Nephron (organoid): ENCODE data around the gene CNKSR3.

Experiments
- H3K27ac Mint-ChIP-seq, 3 experiments: 2 replicates each; pipeline ENCODE4 v1.8.0; 2020; ENCODE audit warnings: mixed read lengths in 3 of 3, mild to moderate bottlenecking in 2 of 3, moderate library complexity in 1 of 3
- H3K27me3 Mint-ChIP-seq: 2 replicates; pipeline ENCODE4 v1.8.0; 2021; ENCODE audit warnings: low read depth, mild to moderate bottlenecking, moderate library complexity, mixed read lengths
- H3K36me3 Mint-ChIP-seq: 2 replicates; pipeline ENCODE4 v1.8.0; 2020; ENCODE audit warnings: low read depth, mixed read lengths
- H3K4me1 Mint-ChIP-seq: 2 replicates; pipeline ENCODE4 v1.8.0; 2020; ENCODE audit warnings: mixed read lengths
- H3K4me3 Mint-ChIP-seq, 3 experiments: 2 replicates each; pipeline ENCODE4 v1.8.0; 2020; ENCODE audit warnings: mild to moderate bottlenecking in 3 of 3, mixed read lengths in 3 of 3, moderate library complexity in 2 of 3
- H3K9me3 Mint-ChIP-seq: 2 replicates; pipeline ENCODE4 v1.8.0; 2020; ENCODE audit warnings: mixed read lengths
- TF ChIP-seq, protein P1 (sequence below), 3 experiments: fragments of 200-600 bp; sonication (generic); IDR thresholded peaks; one replicate each; pipeline ENCODE4 v1.5.0; 2021; ENCODE audit warnings: antibody characterized with exemption in 3 of 3; ENCODE audit not compliant: unreplicated experiment in 3 of 3

The CNKSR3 gene

DNA sequence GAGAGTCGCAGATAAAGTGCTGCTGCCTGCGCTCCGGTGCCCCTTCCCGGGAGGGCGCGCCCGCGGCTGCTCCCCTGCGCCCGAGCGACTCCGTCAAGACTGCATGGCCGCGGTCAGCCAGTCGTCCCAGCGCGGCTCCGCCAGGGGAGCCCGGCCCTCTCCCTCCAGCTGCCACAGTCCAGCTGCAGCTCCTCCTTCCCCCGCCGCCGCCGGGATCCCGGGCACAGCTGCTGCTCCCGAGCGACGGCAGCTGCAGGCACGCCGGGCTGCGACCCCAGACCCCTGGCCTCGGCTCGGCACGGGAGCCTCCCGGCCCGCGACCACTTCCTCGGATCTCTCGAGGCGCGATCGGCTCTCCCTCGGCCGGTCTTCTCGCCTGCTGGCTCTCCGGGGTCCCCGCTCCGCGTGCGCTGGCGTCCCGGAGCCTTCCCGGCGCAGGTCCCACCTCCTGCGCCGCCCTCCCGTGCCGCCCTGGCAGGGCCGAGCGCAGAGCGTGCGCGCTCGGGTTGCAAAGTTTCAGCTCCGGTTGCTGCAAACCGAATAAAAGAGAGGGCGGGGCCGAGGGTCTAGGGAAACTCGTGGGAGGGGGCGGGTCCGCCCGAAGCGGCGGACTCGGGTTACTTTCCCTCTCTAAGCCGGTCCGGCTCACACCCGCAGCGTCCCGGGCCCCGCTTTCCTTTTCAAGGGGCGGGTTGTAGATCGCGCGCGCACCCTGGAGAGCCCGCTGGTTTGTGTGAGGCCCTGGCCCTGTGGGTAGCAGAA is at the start of gene CNKSR3:
CNKSR3 (minus strand) TSS at position 542 of the 762 bp plus-strand sequence. CDS start 571 bp downstream, outside the sequence.
- H3K27ac Mint-ChIP-seq = peak within 1 kb of the TSS; percentile 93 to 99 (median 97)
- no peaks in the 10 kb centered on the region for H3K27me3 Mint-ChIP-seq
- no peaks in the 10 kb centered on the region for H3K9me3 Mint-ChIP-seq
- H3K4me3 Mint-ChIP-seq = peak within 1 kb of the TSS; percentile 96 to 98 (median 97)
- TF ChIP-seq, protein P1, sequence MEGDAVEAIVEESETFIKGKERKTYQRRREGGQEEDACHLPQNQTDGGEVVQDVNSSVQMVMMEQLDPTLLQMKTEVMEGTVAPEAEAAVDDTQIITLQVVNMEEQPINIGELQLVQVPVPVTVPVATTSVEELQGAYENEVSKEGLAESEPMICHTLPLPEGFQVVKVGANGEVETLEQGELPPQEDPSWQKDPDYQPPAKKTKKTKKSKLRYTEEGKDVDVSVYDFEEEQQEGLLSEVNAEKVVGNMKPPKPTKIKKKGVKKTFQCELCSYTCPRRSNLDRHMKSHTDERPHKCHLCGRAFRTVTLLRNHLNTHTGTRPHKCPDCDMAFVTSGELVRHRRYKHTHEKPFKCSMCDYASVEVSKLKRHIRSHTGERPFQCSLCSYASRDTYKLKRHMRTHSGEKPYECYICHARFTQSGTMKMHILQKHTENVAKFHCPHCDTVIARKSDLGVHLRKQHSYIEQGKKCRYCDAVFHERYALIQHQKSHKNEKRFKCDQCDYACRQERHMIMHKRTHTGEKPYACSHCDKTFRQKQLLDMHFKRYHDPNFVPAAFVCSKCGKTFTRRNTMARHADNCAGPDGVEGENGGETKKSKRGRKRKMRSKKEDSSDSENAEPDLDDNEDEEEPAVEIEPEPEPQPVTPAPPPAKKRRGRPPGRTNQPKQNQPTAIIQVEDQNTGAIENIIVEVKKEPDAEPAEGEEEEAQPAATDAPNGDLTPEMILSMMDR (IDR thresholded peaks at IDR 0.05; ENCODE audit: unreplicated experiment in 3 of 3) = no peak
- H3K4me1 Mint-ChIP-seq = peaks cover 75% of the 10 kb centered on the region
- H3K36me3 Mint-ChIP-seq = peaks cover 21% of the 10 kb centered on the region

DNA sequence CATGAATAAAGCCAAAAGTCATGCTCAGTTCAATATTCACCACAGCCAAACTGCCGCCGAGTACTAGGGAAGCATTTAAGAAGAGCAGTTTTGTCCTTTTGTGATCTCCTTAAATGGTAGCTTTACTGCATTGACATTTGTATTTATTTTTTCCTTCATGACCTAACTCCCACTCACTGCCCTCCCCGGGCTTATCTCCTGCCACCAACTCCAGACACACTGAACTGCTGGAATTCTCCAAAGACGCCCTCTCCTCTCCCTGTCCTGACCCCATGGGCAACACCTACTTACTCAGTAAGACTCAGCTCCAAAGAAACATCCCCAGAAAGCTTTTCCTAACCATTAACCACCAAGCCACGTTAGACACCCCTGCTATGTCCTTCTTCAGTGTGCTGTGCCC is 48.5 kb upstream of the CNKSR3 start:
- Mint-ChIP-seq H3K9me3 (no peaks in the 10 kb centered on the region), H3K27ac (peak overlapping the region; percentile 51 to 84 (median 55)), H3K4me1 (peaks cover 24% of the 10 kb centered on the region), H3K36me3 (no peaks in the 10 kb centered on the region), H3K4me3 (no peak overlapping the region), H3K27me3 (no peaks in the 10 kb centered on the region)
- TF ChIP-seq, protein P1 (IDR thresholded peaks at IDR 0.05; ENCODE audit: unreplicated experiment in 3 of 3) = no peak

DNA sequence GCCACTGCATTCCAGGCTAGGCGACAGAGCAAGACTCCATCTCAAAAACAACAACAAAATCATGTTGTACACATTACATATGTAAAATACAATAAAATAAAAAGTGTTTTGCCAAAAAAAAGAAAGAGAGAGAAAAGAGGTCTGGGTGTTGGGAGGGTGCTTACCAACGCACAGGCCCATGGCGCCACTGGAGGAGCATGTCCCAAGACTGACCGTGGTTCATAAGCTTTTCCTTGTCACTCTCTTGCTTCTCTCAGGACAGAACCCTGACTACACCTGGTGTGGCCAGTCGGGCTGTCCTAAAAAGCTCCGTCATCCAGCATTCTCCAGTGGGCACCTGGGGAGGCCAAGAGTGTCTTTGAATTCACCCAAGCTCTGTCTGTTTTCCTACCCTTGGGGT is 48.0 kb upstream of the CNKSR3 start:
- TF ChIP-seq, protein P1 (IDR thresholded peaks at IDR 0.05; ENCODE audit: unreplicated experiment in 3 of 3) = no peak
- H3K27me3 Mint-ChIP-seq = no peaks in the 10 kb centered on the region
- no peak overlapping the region for H3K4me3 Mint-ChIP-seq
- H3K27ac Mint-ChIP-seq = peak overlapping the region; percentile 51 to 84 (median 55)
- no peaks in the 10 kb centered on the region for H3K36me3 Mint-ChIP-seq
- H3K9me3 Mint-ChIP-seq = no peaks in the 10 kb centered on the region
- peaks cover 24% of the 10 kb centered on the region for H3K4me1 Mint-ChIP-seq

DNA sequence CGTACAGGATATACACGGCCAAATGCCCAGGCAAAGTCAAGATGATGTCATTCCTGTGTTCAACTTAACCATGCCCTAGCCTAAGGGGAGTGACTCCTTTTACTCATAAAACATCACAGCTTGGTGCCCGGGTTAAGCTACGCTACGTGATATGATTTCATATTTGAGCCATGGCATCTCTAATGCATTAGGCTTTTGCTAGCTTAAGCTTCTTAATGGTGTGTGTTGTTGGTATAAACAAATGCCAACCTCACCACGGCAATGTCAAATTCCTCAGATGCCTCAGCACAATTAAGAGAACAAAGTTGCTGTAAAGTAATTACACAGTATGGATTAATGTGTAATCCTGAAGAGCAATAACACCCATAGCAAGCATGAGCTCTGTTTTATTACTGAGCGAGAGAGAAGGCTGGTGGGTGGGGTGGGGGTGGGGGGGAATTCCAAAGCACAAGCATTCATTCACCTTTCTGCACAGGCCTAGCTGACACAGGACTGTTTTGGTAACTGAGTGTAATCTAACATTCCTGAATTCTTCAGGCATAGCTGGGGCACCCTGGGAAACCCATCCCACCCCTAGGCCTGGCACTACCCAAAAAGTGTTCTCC is 44.7 kb upstream of the CNKSR3 start:
- TF ChIP-seq, protein P1 (IDR thresholded peaks at IDR 0.05; ENCODE audit: unreplicated experiment in 3 of 3) = no peak
- Mint-ChIP-seq H3K27me3 (peaks cover 6% of the 10 kb centered on the region), H3K36me3 (no peaks in the 10 kb centered on the region), H3K4me1 (peaks cover 26% of the 10 kb centered on the region), H3K4me3 (no peak overlapping the region), H3K9me3 (no peaks in the 10 kb centered on the region), H3K27ac (peak overlapping the region; percentile 63 to 95 (median 92))

DNA sequence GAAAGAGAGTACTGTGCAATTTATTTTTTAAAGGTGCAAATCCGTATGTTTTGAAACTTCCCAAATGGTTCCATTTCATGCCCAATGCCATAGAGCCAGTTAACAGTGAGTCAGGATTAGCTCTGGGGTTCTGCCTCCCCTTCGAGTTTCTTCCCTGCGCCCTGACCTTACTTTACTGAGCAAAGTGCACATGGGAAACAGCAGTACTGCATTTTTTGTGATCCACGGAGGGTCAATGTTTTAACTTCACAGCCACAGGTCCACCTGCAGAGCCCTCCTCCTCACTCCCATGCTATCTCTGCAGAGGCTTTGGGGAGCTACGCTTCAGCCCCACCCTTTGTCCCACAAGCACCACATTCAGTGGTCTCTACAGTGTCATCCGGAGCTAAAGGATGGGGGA is 44.0 kb upstream of the CNKSR3 start:
- TF ChIP-seq, protein P1 (IDR thresholded peaks at IDR 0.05; ENCODE audit: unreplicated experiment in 3 of 3) = no peak
- peaks cover 26% of the 10 kb centered on the region for H3K4me1 Mint-ChIP-seq
- no peaks in the 10 kb centered on the region for H3K9me3 Mint-ChIP-seq
- H3K27ac Mint-ChIP-seq = peak overlapping the region; percentile 63 to 95 (median 92)
- H3K36me3 Mint-ChIP-seq = no peaks in the 10 kb centered on the region
- H3K4me3 Mint-ChIP-seq = no peak overlapping the region
- H3K27me3 Mint-ChIP-seq = peaks cover 6% of the 10 kb centered on the region
